ENCODE measurements around the gene SIGLEC6. TPM values are rescaled to one million over a fixed set of nuclear protein-coding genes. Genes with fewer than 3 reads are reported as not detected.

The SIGLEC6 gene
- total and polyA plus RNA-seq, 2 experiments from 2014 or later: not detected

GRCh38 chr19:51530616-51531015, 854 bp downstream of the SIGLEC6 start:
- Histone ChIP-seq H3K27me3 (replicated peaks; ENCODE audit: insufficient read depth) (0 out of 2 replicates have a peak, but pooled peaks cover 5% of the 10 kb centered on the region), H3K9me3 (ENCODE audit: low read depth) (no peaks in the 10 kb centered on the region), H3K27ac (no peak overlapping the region), H3K4me1 (ENCODE audit: insufficient read depth) (no peaks in the 10 kb centered on the region), H3K9ac (no peak overlapping the region), H3K79me2 (ENCODE audit: insufficient read depth) (no peaks in the 10 kb centered on the region), H2AFZ (no peak overlapping the region), H3K9me2 (ENCODE audit: insufficient read depth) (no peaks in the 10 kb centered on the region), H3K36me3 (ENCODE audit: low read depth) (no peaks in the 10 kb centered on the region), H3K4me2 (ENCODE audit: unreplicated experiment) (no peak overlapping the region), H3F3A (ENCODE audit: insufficient read depth) (no peaks in the 10 kb centered on the region), H4K20me1 (ENCODE audit: insufficient read depth) (no peaks in the 10 kb centered on the region), H3K4me3 (no peak overlapping the region)
- in situ Hi-C loops (cut with MboI): no loop called here
- TF ChIP-seq EZH2 (IDR thresholded peaks at IDR 0.05; ENCODE audit: insufficient read depth, poor library complexity, severe bottlenecking): no peak
- no peak for TF ChIP-seq EZH2phosphoT487 (IDR thresholded peaks at IDR 0.05; ENCODE audit: insufficient read depth, low read depth)
- DNase-seq: no peak
- WGBS, 2 experiments (ENCODE audit: low coverage in 1 of 2, low lambda C conversion rate in 2 of 2, missing lambda C conversion rate in 2 of 2): 24 to 41% methylated on average over 6 to 8 of the region's 8 CpGs

GRCh38 chr19:51529301-51529700, 2.2 kb downstream of the SIGLEC6 start:
- Histone ChIP-seq H3K27ac (no peak overlapping the region), H4K20me1 (ENCODE audit: insufficient read depth) (no peaks in the 10 kb centered on the region), H3K4me3 (no peak overlapping the region), H3K4me1 (ENCODE audit: insufficient read depth) (no peaks in the 10 kb centered on the region), H3K79me2 (ENCODE audit: insufficient read depth) (no peaks in the 10 kb centered on the region), H3K36me3 (ENCODE audit: low read depth) (no peaks in the 10 kb centered on the region), H3K9me2 (ENCODE audit: insufficient read depth) (no peaks in the 10 kb centered on the region), H3K9ac (no peak overlapping the region), H3K9me3 (ENCODE audit: low read depth) (no peaks in the 10 kb centered on the region), H2AFZ (no peak overlapping the region), H3F3A (ENCODE audit: insufficient read depth) (no peaks in the 10 kb centered on the region), H3K4me2 (ENCODE audit: unreplicated experiment) (no peak overlapping the region), H3K27me3 (replicated peaks; ENCODE audit: insufficient read depth) (0 out of 2 replicates have a peak, but pooled peaks cover 5% of the 10 kb centered on the region)
- in situ Hi-C loops (cut with MboI): no loop called here
- WGBS, 2 experiments (ENCODE audit: low coverage in 1 of 2, low lambda C conversion rate in 2 of 2, missing lambda C conversion rate in 2 of 2): 15 to 22% methylated on average over 2 of the region's 2 CpGs
- no peak for TF ChIP-seq EZH2phosphoT487 (IDR thresholded peaks at IDR 0.05; ENCODE audit: insufficient read depth, low read depth)
- TF ChIP-seq EZH2 (IDR thresholded peaks at IDR 0.05; ENCODE audit: insufficient read depth, poor library complexity, severe bottlenecking): no peak
- no peak for DNase-seq

GRCh38 chr19:51525651-51526050, 5.8 kb downstream of the SIGLEC6 start:
- H3K4me2 ChIP-seq (ENCODE audit: unreplicated experiment): no peak overlapping the region
- in situ Hi-C loops (cut with MboI): no loop called here
- no peak overlapping the region for H3K9ac ChIP-seq
- no peaks in the 10 kb centered on the region for H3F3A ChIP-seq (ENCODE audit: insufficient read depth)
- WGBS, 2 experiments (ENCODE audit: low coverage in 1 of 2, low lambda C conversion rate in 2 of 2, missing lambda C conversion rate in 2 of 2): 8 to 18% methylated on average over 4 of the region's 4 CpGs
- no peaks in the 10 kb centered on the region for H3K36me3 ChIP-seq (ENCODE audit: low read depth)
- no peak for DNase-seq
- H4K20me1 ChIP-seq (ENCODE audit: insufficient read depth): no peaks in the 10 kb centered on the region
- no peak for TF ChIP-seq EZH2phosphoT487 (IDR thresholded peaks at IDR 0.05; ENCODE audit: insufficient read depth, low read depth)
- TF ChIP-seq EZH2 (IDR thresholded peaks at IDR 0.05; ENCODE audit: insufficient read depth, poor library complexity, severe bottlenecking): no peak
- no peaks in the 10 kb centered on the region for H3K79me2 ChIP-seq (ENCODE audit: insufficient read depth)
- no peak overlapping the region for H2AFZ ChIP-seq
- no peaks in the 10 kb centered on the region for H3K4me1 ChIP-seq (ENCODE audit: insufficient read depth)
- H3K9me3 ChIP-seq (ENCODE audit: low read depth): no peaks in the 10 kb centered on the region
- no peak overlapping the region for H3K4me3 ChIP-seq
- no peaks in the 10 kb centered on the region for H3K27me3 ChIP-seq (replicated peaks; ENCODE audit: insufficient read depth)
- no peak overlapping the region for H3K27ac ChIP-seq
- no peaks in the 10 kb centered on the region for H3K9me2 ChIP-seq (ENCODE audit: insufficient read depth)

GRCh38 chr19:51524666-51525264, 6.7 kb downstream of the SIGLEC6 start:
- no peak overlapping the region for H2AFZ ChIP-seq
- H3K36me3 ChIP-seq (ENCODE audit: low read depth): no peaks in the 10 kb centered on the region
- no peaks in the 10 kb centered on the region for H3K4me1 ChIP-seq (ENCODE audit: insufficient read depth)
- no peak overlapping the region for H3K4me2 ChIP-seq (ENCODE audit: unreplicated experiment)
- H3K9me2 ChIP-seq (ENCODE audit: insufficient read depth): no peaks in the 10 kb centered on the region
- H3K9me3 ChIP-seq (ENCODE audit: low read depth): no peaks in the 10 kb centered on the region
- no peak overlapping the region for H3K4me3 ChIP-seq
- no peak overlapping the region for H3K9ac ChIP-seq
- H3K79me2 ChIP-seq (ENCODE audit: insufficient read depth): no peaks in the 10 kb centered on the region
- DNase-seq: no peak
- H3K27ac ChIP-seq: no peak overlapping the region
- H3F3A ChIP-seq (ENCODE audit: insufficient read depth): no peaks in the 10 kb centered on the region
- no peaks in the 10 kb centered on the region for H4K20me1 ChIP-seq (ENCODE audit: insufficient read depth)
- in situ Hi-C loops (cut with MboI): no loop called here
- TF ChIP-seq EZH2phosphoT487 (IDR thresholded peaks at IDR 0.05; ENCODE audit: insufficient read depth, low read depth) (no peak), EZH2 (IDR thresholded peaks at IDR 0.05; ENCODE audit: insufficient read depth, poor library complexity, severe bottlenecking) (no peak)
- H3K27me3 ChIP-seq (replicated peaks; ENCODE audit: insufficient read depth): no peaks in the 10 kb centered on the region
- 33 to 38% methylated on average over 8 of the region's 8 CpGs for WGBS, 2 experiments (ENCODE audit: low coverage in 1 of 2, low lambda C conversion rate in 2 of 2, missing lambda C conversion rate in 2 of 2)
